ENCODE data around the gene PDZK1.

- TF ChIP-seq EZH2 (IDR thresholded peaks at IDR 0.05) (no peak), CTCF (IDR thresholded peaks at IDR 0.05 in 2 of 3, conservative IDR thresholded peaks at IDR 0.05 in 1 of 3; ENCODE audit: borderline replicate concordance in 1 of 3, insufficient read depth in 1 of 3, low read depth in 2 of 3, low read length in 2 of 3) (no peak), CEBPB (IDR thresholded peaks at IDR 0.05; ENCODE audit: low read depth) (no peak), TCF7L2 (IDR thresholded peaks at IDR 0.05; ENCODE audit: borderline replicate concordance, extremely low read depth, insufficient read depth, insufficient read length) (no peak), REST (IDR thresholded peaks at IDR 0.05; ENCODE audit: low read depth) (no peak), POLR2A (IDR thresholded peaks at IDR 0.05; ENCODE audit: borderline replicate concordance, extremely low read depth, insufficient read depth, insufficient read length) (no peak), ZNF274 (IDR thresholded peaks at IDR 0.05; ENCODE audit: low read depth, low read length) (no peak)
Measured at GRCh38 chr1:145688328-145688727, 18.8 kb downstream of the PDZK1 start.
